Suprapubic skin (tissue), 3 donors: ENCODE data around the gene CROT.

ENCODE experiments used
- EP300 ChIP-seq: sonication (generic); formaldehyde crosslinking; IDR thresholded peaks from one replicate; pipeline ENCODE4 v1.6.1; 2017; ENCODE audit warnings: antibody characterized with exemption
- POLR2A ChIP-seq, 2 donors: fragments of 450-650 bp; IDR thresholded peaks; one replicate each; pipeline ENCODE4 v1.6.1; 2017; ENCODE audit warnings: antibody characterized with exemption in 2 of 2, mild to moderate bottlenecking in 2 of 2, moderate library complexity in 2 of 2
- TF ChIP-seq, protein P1 (sequence below), 2 donors: fragments of 200-600 bp in 1 of 2; fragments of 450-650 bp in 1 of 2; sonication (generic) in 1 of 2; IDR thresholded peaks; one replicate each; pipeline ENCODE4 v1.5.1; 2016 to 2019; ENCODE audit warnings: antibody characterized with exemption in 2 of 2, mild to moderate bottlenecking in 1 of 2, moderate library complexity in 1 of 2

DNA sequence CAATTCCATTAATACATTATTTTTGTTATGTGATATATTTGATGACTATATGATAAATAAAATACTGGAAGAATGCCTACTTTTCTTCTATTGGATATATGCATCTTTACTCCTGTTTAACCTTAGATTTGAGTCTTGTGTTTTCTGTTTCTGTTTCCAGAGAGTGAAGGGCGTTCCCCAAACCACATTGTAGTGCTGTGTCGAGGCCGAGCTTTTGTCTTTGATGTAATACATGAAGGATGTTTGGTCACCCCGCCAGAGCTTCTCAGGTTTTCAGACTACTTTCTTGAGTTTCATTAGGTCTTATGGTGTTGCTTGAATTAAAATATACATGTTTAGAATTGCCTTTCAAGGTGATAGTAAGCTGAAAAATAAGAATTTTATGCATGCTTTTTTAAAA is 23.8 kb downstream of the CROT start:
- TF ChIP-seq, protein P1, sequence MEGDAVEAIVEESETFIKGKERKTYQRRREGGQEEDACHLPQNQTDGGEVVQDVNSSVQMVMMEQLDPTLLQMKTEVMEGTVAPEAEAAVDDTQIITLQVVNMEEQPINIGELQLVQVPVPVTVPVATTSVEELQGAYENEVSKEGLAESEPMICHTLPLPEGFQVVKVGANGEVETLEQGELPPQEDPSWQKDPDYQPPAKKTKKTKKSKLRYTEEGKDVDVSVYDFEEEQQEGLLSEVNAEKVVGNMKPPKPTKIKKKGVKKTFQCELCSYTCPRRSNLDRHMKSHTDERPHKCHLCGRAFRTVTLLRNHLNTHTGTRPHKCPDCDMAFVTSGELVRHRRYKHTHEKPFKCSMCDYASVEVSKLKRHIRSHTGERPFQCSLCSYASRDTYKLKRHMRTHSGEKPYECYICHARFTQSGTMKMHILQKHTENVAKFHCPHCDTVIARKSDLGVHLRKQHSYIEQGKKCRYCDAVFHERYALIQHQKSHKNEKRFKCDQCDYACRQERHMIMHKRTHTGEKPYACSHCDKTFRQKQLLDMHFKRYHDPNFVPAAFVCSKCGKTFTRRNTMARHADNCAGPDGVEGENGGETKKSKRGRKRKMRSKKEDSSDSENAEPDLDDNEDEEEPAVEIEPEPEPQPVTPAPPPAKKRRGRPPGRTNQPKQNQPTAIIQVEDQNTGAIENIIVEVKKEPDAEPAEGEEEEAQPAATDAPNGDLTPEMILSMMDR (IDR thresholded peaks at IDR 0.05): no peak
- TF ChIP-seq EP300 (no peak), POLR2A (IDR thresholded peaks at IDR 0.05) (no peak)
